Testis (tissue), 3 donors: ENCODE data around the gene SPATA13. TPM values are rescaled to one million over a fixed set of nuclear protein-coding genes. Genes with fewer than 3 reads are reported as not detected.

Experiments
- DNase-seq: peaks from one replicate; pipeline ENCODE4 v3.0.0-alpha.2; 2019
- H3K27ac ChIP-seq, 2 donors: fragments of 200-600 bp; sonication (generic); one replicate each; pipeline ENCODE4 v1.5.1; 2019
- H3K27me3 ChIP-seq: fragments of 200-600 bp; sonication (generic); one replicate; pipeline ENCODE4 v1.5.1; 2019
- H3K36me3 ChIP-seq: fragments of 200-600 bp; sonication (generic); one replicate; pipeline ENCODE4 v1.5.1; 2017; ENCODE audit warnings: low read depth; ENCODE audit errors: missing control alignments
- H3K4me1 ChIP-seq: fragments of 200-600 bp; sonication (generic); one replicate; pipeline ENCODE4 v1.5.1; 2019
- H3K4me3 ChIP-seq, 2 donors: fragments of 200-600 bp; sonication (generic); one replicate each; pipeline ENCODE4 v1.5.1; 2017 to 2019
- H3K9me3 ChIP-seq: fragments of 200-600 bp; sonication (generic); one replicate; pipeline ENCODE4 v1.5.1; 2017
- CTCF ChIP-seq, 3 experiments: fragments of 450-650 bp in 2 of 3; fragments of 200-600 bp in 1 of 3; sonication (generic) in 1 of 3; IDR thresholded peaks; one replicate each; pipeline ENCODE4 v1.5.1; 2016 to 2019; ENCODE audit warnings: antibody characterized with exemption in 3 of 3, mild to moderate bottlenecking in 2 of 3, moderate library complexity in 1 of 3
- POLR2A ChIP-seq: fragments of 450-650 bp; IDR thresholded peaks from one replicate; pipeline ENCODE4 v1.6.1; 2017; ENCODE audit warnings: antibody characterized with exemption, mild to moderate bottlenecking, moderate library complexity
- WGBS, 2 donors: methylation state at CpG; one replicate each; pipeline ENCODE4 v1.1.5; 2018; 5-methylcytosine and 5-hydroxymethylcytosine counted together
- intact Hi-C: fragments of 100-400 bp; cut with DNase I; formaldehyde crosslinking; loops from one replicate; pipeline ENCODE4 v1.15.1; 2023; ENCODE audit warnings: low total_unique reads
- polyA plus RNA-seq: library from polyadenylated mRNA; stranded (reverse); fragments of 350-450 nt; fragmentation: Illumina TruSeq; extraction: RNeasy Lipid Tissue Mini Kit (QIAGEN cat#74804); gene quantifications from one replicate; pipeline ENCODE4 v1.2.3, GENCODE V29; 2014; ENCODE audit warnings: low read depth, low replicate concordance; ENCODE audit not compliant: insufficient read depth
- total RNA-seq, 2 donors: library from RNA; depleted of rRNA; stranded (reverse); fragments of >200 nt; gene quantifications; one replicate each; pipeline ENCODE4 v1.2.3, GENCODE V29; 2016

Gene SPATA13
- total and polyA plus RNA-seq, 3 donors from 2014 or later, result 12.9 to 35.6 (median 30.6) TPM

GRCh38 chr13:24192057-24192810 is 31.7 kb downstream of the SPATA13 start:
- intact Hi-C loops, result no loop called here

GRCh38 chr13:24192811-24193162 is 32.3 kb downstream of the SPATA13 start:
- H3K9me3 ChIP-seq, result no peaks in the 10 kb centered on the region
- no peak overlapping the region for H3K27ac ChIP-seq
- intact Hi-C loops, result no loop called here
- DNase-seq, result no peak
- TF ChIP-seq CTCF (IDR thresholded peaks at IDR 0.05) (no peak), POLR2A (no peak)
- H3K36me3 ChIP-seq, result no peaks in the 10 kb centered on the region
- no peak overlapping the region for H3K4me3 ChIP-seq
- no peaks in the 10 kb centered on the region for H3K4me1 ChIP-seq
- H3K27me3 ChIP-seq, result no peaks in the 10 kb centered on the region
- 85 to 100% methylated on average over 1 of the region's 1 CpG for WGBS, 2 donors

More at GRCh38 chr13:24192057-24192810, 31.7 kb downstream of the SPATA13 start:
- Histone ChIP-seq H3K27ac (no peak overlapping the region), H3K9me3 (no peaks in the 10 kb centered on the region), H3K4me3 (no peak overlapping the region), H3K4me1 (no peaks in the 10 kb centered on the region), H3K27me3 (no peaks in the 10 kb centered on the region), H3K36me3 (no peaks in the 10 kb centered on the region)
- TF ChIP-seq POLR2A, result no peak
- WGBS, 2 donors, result 89 to 93% methylated on average over 6 of the region's 6 CpGs
- DNase-seq, result no peak

GRCh38 chr13:24194447-24194846 is 33.9 kb downstream of the SPATA13 start:
- intact Hi-C loops, result no loop called here
- H3K27ac ChIP-seq, result no peak overlapping the region
- no peaks in the 10 kb centered on the region for H3K36me3 ChIP-seq
- no peak overlapping the region for H3K4me3 ChIP-seq
- TF ChIP-seq CTCF (IDR thresholded peaks at IDR 0.05) (no peak), POLR2A (no peak)
- H3K9me3 ChIP-seq, result no peaks in the 10 kb centered on the region
- H3K4me1 ChIP-seq, result no peaks in the 10 kb centered on the region
- WGBS, 2 donors, result 95 to 96% methylated on average over 8 of the region's 8 CpGs
- DNase-seq, result no peak
- no peaks in the 10 kb centered on the region for H3K27me3 ChIP-seq

GRCh38 chr13:24195626-24196025 is 35.1 kb downstream of the SPATA13 start:
- no peaks in the 10 kb centered on the region for H3K4me1 ChIP-seq
- intact Hi-C loops, result no loop called here
- H3K36me3 ChIP-seq, result no peaks in the 10 kb centered on the region
- 91 to 98% methylated on average over 1 of the region's 1 CpG for WGBS, 2 donors
- no peaks in the 10 kb centered on the region for H3K27me3 ChIP-seq
- no peaks in the 10 kb centered on the region for H3K9me3 ChIP-seq
- DNase-seq, result no peak
- TF ChIP-seq POLR2A (no peak), CTCF (IDR thresholded peaks at IDR 0.05) (no peak)
- H3K27ac ChIP-seq, result no peak overlapping the region
- no peak overlapping the region for H3K4me3 ChIP-seq

GRCh38 chr13:24196593-24197197 is 36.2 kb downstream of the SPATA13 start:
- intact Hi-C loops, result no loop called here
- TF ChIP-seq POLR2A (no peak), CTCF (IDR thresholded peaks at IDR 0.05) (no peak)
- Histone ChIP-seq H3K36me3 (no peaks in the 10 kb centered on the region), H3K4me1 (no peaks in the 10 kb centered on the region), H3K4me3 (no peak overlapping the region), H3K9me3 (no peaks in the 10 kb centered on the region), H3K27me3 (no peaks in the 10 kb centered on the region), H3K27ac (no peak overlapping the region)
- no peak for DNase-seq
- 44 to 83% methylated on average over 4 of the region's 4 CpGs for WGBS, 2 donors
